AG04450 (cell line): ENCODE results near the gene CHMP5. TPM values are rescaled to one million over a fixed set of nuclear protein-coding genes. Genes with fewer than 3 reads are reported as not detected.

Experiments
- CTCF ChIA-PET: fragments of 300-600, 350-600 bp; formaldehyde crosslinking; extraction: SDS; loops from one replicate; lab custom pipeline; 2022; ENCODE audit warnings: antibody characterized with exemption, inconsistent platforms; lab: Charles Lee
- POLR2A ChIA-PET: fragments of 350-600 bp; formaldehyde crosslinking; extraction: SDS; loops from one replicate; lab custom pipeline; 2021; ENCODE audit warnings: antibody characterized with exemption, inconsistent platforms; lab: Yijun Ruan, JAX
- DNase-seq: peaks from one replicate; pipeline ENCODE4 v3.0.0-alpha.2; 2011; ENCODE audit warnings: low read depth, low spot score
- H3K27ac ChIP-seq: one replicate; pipeline ENCODE4 v1.5.1; 2012; ENCODE audit warnings: low read depth, low read length, control low read depth
- H3K27me3 ChIP-seq: one replicate; pipeline ENCODE4 v1.6.0; 2012; ENCODE audit warnings: low read length; ENCODE audit not compliant: control insufficient read depth, insufficient read depth
- H3K4me3 ChIP-seq: 2 replicates; pipeline ENCODE4 v1.5.1; 2011; ENCODE audit warnings: mild to moderate bottlenecking, low read depth, low read length, control low read depth
- H3K9me3 ChIP-seq: 2 replicates; pipeline ENCODE4 v1.5.1; 2012; ENCODE audit warnings: low read length; ENCODE audit not compliant: control insufficient read depth, insufficient read depth
- CTCF ChIP-seq: IDR thresholded peaks from 2 replicates; pipeline ENCODE4 v1.5.1; 2011; ENCODE audit warnings: low read depth, low read length, control low read depth, inconsistent platforms
- polyA plus RNA-seq: library from polyadenylated mRNA; depleted of rRNA; stranded (reverse); fragments of >200 nt; gene quantifications from 2 replicates; pipeline ENCODE4 v1.2.3, GENCODE V29; 2011

The CHMP5 gene
- polyA plus RNA-seq, 1 experiment, result 144 TPM

GRCh38 chr9:33229359-33230114, 35.3 kb upstream of the CHMP5 start:
- DNase-seq, result no peak
- TF ChIP-seq CTCF, result no peak
- Histone ChIP-seq H3K9me3 (no peaks in the 10 kb centered on the region), H3K27me3 (no peaks in the 10 kb centered on the region), H3K27ac (no peak overlapping the region), H3K4me3 (no peak overlapping the region)
- POLR2A ChIA-PET, result no interaction called here
- CTCF ChIA-PET, result no interaction called here

- ChIA-PET CTCF (no interaction called here), POLR2A (no interaction called here)
- Histone ChIP-seq H3K4me3 (no peak overlapping the region), H3K9me3 (no peaks in the 10 kb centered on the region), H3K27me3 (no peaks in the 10 kb centered on the region), H3K27ac (no peak overlapping the region)
- DNase-seq, result no peak
- TF ChIP-seq CTCF, result no peak
Observed at GRCh38 chr9:33230756-33231622, 33.9 kb upstream of the CHMP5 start.

GRCh38 chr9:33231623-33231942, 33.3 kb upstream of the CHMP5 start:
- no peak overlapping the region for H3K4me3 ChIP-seq
- TF ChIP-seq CTCF, result no peak
- H3K27me3 ChIP-seq, result no peaks in the 10 kb centered on the region
- no peak overlapping the region for H3K27ac ChIP-seq
- no peaks in the 10 kb centered on the region for H3K9me3 ChIP-seq
- CTCF ChIA-PET, result no interaction called here
- no peak for DNase-seq
- POLR2A ChIA-PET, result no interaction called here

- TF ChIP-seq CTCF, result no peak
- Histone ChIP-seq H3K27ac (no peak overlapping the region), H3K27me3 (no peaks in the 10 kb centered on the region), H3K4me3 (no peak overlapping the region), H3K9me3 (no peaks in the 10 kb centered on the region)
- DNase-seq, result no peak
- CTCF ChIA-PET, result interaction anchor here (0.7 kb wide), 1 partner anchor 9 kb away, joined by 3 read pairs; no protein-coding TSS in a partner anchor
- POLR2A ChIA-PET, result interaction anchor here (0.7 kb wide), 1 partner anchor 1874 kb away, joined by 3 read pairs; no protein-coding TSS in a partner anchor
Observed at GRCh38 chr9:33232815-33233214, 32.0 kb upstream of the CHMP5 start.
